BJ (cell line): ENCODE results near the gene GINM1. TPM values are rescaled to one million over a fixed set of nuclear protein-coding genes. Genes with fewer than 3 reads are reported as not detected.

Experiments
- CTCF ChIA-PET: fragments of 350-600 bp; formaldehyde crosslinking; extraction: SDS; loops from one replicate; lab custom pipeline; 2021; ENCODE audit warnings: antibody characterized with exemption, inconsistent platforms; lab: Yijun Ruan, JAX
- POLR2A ChIA-PET: fragments of 300-600 bp; sonication (Branson Sonifier 250); formaldehyde crosslinking; extraction: SDS; loops from one replicate; lab custom pipeline; 2021; ENCODE audit warnings: antibody characterized with exemption; lab: Charles Lee
- DNase-seq: peaks from one replicate; pipeline ENCODE4 v3.0.0-alpha.2; 2011; ENCODE audit warnings: low read depth
- H3K27me3 ChIP-seq: 2 replicates; pipeline ENCODE4 v1.6.0; 2011; ENCODE audit warnings: low read length; ENCODE audit not compliant: control insufficient read depth, insufficient read depth
- H3K36me3 ChIP-seq: 2 replicates; pipeline ENCODE4 v1.5.1; 2011; ENCODE audit warnings: low read length; ENCODE audit not compliant: control insufficient read depth, insufficient read depth
- H3K4me3 ChIP-seq: 2 replicates; pipeline ENCODE4 v1.5.1; 2011; ENCODE audit warnings: low read depth, mild to moderate bottlenecking, control low read depth, low read length
- CTCF ChIP-seq: IDR thresholded peaks from 2 replicates; pipeline ENCODE4 v1.5.1; 2011; ENCODE audit warnings: low read depth, mild to moderate bottlenecking, control low read depth, inconsistent platforms, low read length, moderate library complexity; ENCODE audit not compliant: insufficient read depth
- polyA plus RNA-seq: library from polyadenylated mRNA; depleted of rRNA; stranded (reverse); fragments of >200 nt; gene quantifications from 2 replicates; pipeline ENCODE4 v1.2.3, GENCODE V29; 2011

The GINM1 gene
- polyA plus RNA-seq, 1 experiment = 38.0 TPM

GRCh38 chr6:149567194-149567586, 1.0 kb downstream of the GINM1 start:
- POLR2A ChIA-PET = no interaction called here
- no peaks in the 10 kb centered on the region for H3K27me3 ChIP-seq
- H3K36me3 ChIP-seq = no peaks in the 10 kb centered on the region
- CTCF ChIA-PET = no interaction called here
- peak overlapping the region; percentile 95 for H3K4me3 ChIP-seq
- no peak for DNase-seq
- TF ChIP-seq CTCF = no peak

- no peaks in the 10 kb centered on the region for H3K36me3 ChIP-seq
These were observed 1.9 kb downstream of the GINM1 start for GRCh38 chr6:149567945-149568585.

GRCh38 chr6:149580880-149581279, 14.7 kb downstream of the GINM1 start:
- no peak overlapping the region for H3K4me3 ChIP-seq
- no peak for DNase-seq
- H3K27me3 ChIP-seq = no peaks in the 10 kb centered on the region
- ChIA-PET CTCF (interaction anchor here (1.2 kb wide), 2 partner anchors 9 to 11 kb away, joined by 3 to 4 read pairs; no protein-coding TSS in a partner anchor), POLR2A (interaction anchor here (0.6 kb wide), 1 partner anchor 8 kb away, joined by 3 read pairs; no protein-coding TSS in a partner anchor)
- H3K36me3 ChIP-seq = peaks cover 5% of the 10 kb centered on the region
- TF ChIP-seq CTCF = no peak

More at GRCh38 chr6:149567945-149568585, 1.9 kb downstream of the GINM1 start:
- TF ChIP-seq CTCF = no peak
- ChIA-PET POLR2A (no interaction called here), CTCF (interaction anchor here (0.6 to 1.6 kb wide), 3 partner anchors 22 to 115 kb away, joined by 3 to 4 read pairs (median 4); partner anchors contain the start of gene PPIL4)
- no peak overlapping the region for H3K4me3 ChIP-seq
- no peaks in the 10 kb centered on the region for H3K27me3 ChIP-seq
- DNase-seq = no peak

GRCh38 chr6:149581349-149581748, 15.2 kb downstream of the GINM1 start:
- TF ChIP-seq CTCF = no peak
- CTCF ChIA-PET = interaction anchor here (1.2 kb wide), 2 partner anchors 9 to 11 kb away, joined by 3 to 4 read pairs; no protein-coding TSS in a partner anchor
- POLR2A ChIA-PET = no interaction called here
- peaks cover 5% of the 10 kb centered on the region for H3K36me3 ChIP-seq
- H3K4me3 ChIP-seq = no peak overlapping the region
- H3K27me3 ChIP-seq = no peaks in the 10 kb centered on the region
- no peak for DNase-seq

- TF ChIP-seq CTCF = no peak
- Histone ChIP-seq H3K27me3 (no peaks in the 10 kb centered on the region), H3K4me3 (no peak overlapping the region), H3K36me3 (peaks cover 6% of the 10 kb centered on the region)
- ChIA-PET CTCF (interaction anchor here (1.2 kb wide), 1 partner anchor 15 kb away, joined by 3 read pairs; no protein-coding TSS in a partner anchor), POLR2A (no interaction called here)
- no peak for DNase-seq
These were observed 20.0 kb downstream of the GINM1 start for GRCh38 chr6:149586149-149586548.
